Heart left ventricle (tissue), 13 donors: ENCODE results near the gene RHPN2.

Experiments used
- CTCF ChIP-seq, 12 donors: fragments of 200-600 bp; sonication (generic) in 4 of 12; IDR thresholded peaks; one replicate each; pipeline versions ENCODE4 v1.5.0 to v1.8.0; 2018 to 2022; ENCODE audit warnings: antibody characterized with exemption in 12 of 12, mild to moderate bottlenecking in 5 of 12
- POLR2A ChIP-seq, 2 donors: fragments of 450-650 bp; IDR thresholded peaks; one replicate each; pipeline ENCODE4 v1.6.1; 2017; ENCODE audit warnings: antibody characterized with exemption in 2 of 2, mild to moderate bottlenecking in 2 of 2, moderate library complexity in 2 of 2
- donor health status: ischemic (EF 13 %, LVEDD 7.1; RV severe dilation, severe dysfunction).
- donor health status: DM: no; HTN: yes; CAD: no.
- donor health status: DM: no; HTN: no; CAD: no.
- donor health status: ischemic (EF 25% LVEDD 6.9; RV normal size, moderate dysfunction).
- donor health status: ischemic (EF 25% LVEDD 5.7; RV mildly dilated, moderate dysfunction).
- donor health status: ischemic (EF 35%, LVEDD 5.7; RV mildly dilated, moderate dysfunction).
- donor health status: nonischemic (EF 11% LVEDD 7.7; RV severe dilation, severe dysfunction).
- donor health status: DM: yes; HTN: yes; CAD: no.
- donor health status: PGD.
- donor health status: ischemic (EF 29% LVEDD 5.4; RV normal size, mild dysfunction).
- donor health status: nonischemic (EF 23%, LVEDD 6.1; RV moderate dilation, normal function).

DNA sequence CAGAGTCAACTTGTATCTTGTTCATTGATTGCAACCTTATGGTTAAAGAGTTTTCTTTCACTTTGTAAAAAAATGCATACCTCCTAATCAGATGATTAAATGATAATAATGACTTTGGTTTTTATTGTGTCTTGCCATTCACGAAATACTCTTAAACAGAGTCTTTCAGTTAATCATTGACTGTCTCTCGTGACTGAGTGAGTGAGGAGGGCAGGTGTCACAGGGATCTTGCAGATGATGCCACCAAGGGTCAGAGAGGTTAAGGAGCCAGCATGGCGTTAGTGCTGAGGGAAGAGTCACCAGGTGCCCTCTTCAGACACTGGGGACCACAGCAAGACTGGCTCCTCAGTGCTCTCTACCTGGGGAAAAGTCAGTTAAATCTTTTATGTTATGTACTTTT lies 24.3 kb upstream of the RHPN2 start:
- TF ChIP-seq CTCF (IDR thresholded peaks at IDR 0.05) (no peak), POLR2A (IDR thresholded peaks at IDR 0.05) (no peak)
